ACC112 (cell line): ENCODE data around the gene NUDC.
A peak's percentile ranks its signal among the peaks of the same experiment; 100 is the strongest.
"Not testable (repeated sequence)": the region's sequence is repeated elsewhere in the genome, so short reads cannot be mapped to it uniquely, and the experiment has no call there.

ENCODE experiments used
- H2AFZ ChIP-seq: fragments of 200-600 bp; sonication (generic); one replicate; pipeline ENCODE4 v1.6.0; 2017; ENCODE audit warnings: antibody characterized with exemption, low read length; ENCODE audit not compliant: unreplicated experiment
- H3K27ac ChIP-seq: fragments of 200-600 bp; sonication (generic); 2 replicates; pipeline ENCODE4 v1.5.1; 2014; ENCODE audit warnings: low read depth, mild to moderate bottlenecking, antibody characterized with exemption, low read length, moderate library complexity
- H3K27me3 ChIP-seq: fragments of 200-600 bp; sonication (generic); 2 replicates; pipeline ENCODE4 v1.6.1; 2014; ENCODE audit warnings: mild to moderate bottlenecking, antibody characterized with exemption, low read length, moderate library complexity, mixed read lengths; ENCODE audit not compliant: insufficient read depth
- H3K36me3 ChIP-seq: fragments of 200-600 bp; sonication (generic); 2 replicates; pipeline ENCODE4 v1.6.1; 2016; ENCODE audit warnings: mild to moderate bottlenecking, antibody characterized with exemption, low read length, moderate library complexity, mixed read lengths; ENCODE audit not compliant: insufficient read depth
- H3K4me1 ChIP-seq: fragments of 200-600 bp; sonication (generic); one replicate; pipeline ENCODE4 v1.6.1; 2016; ENCODE audit warnings: low read length, mixed read lengths; ENCODE audit not compliant: insufficient read depth, unreplicated experiment, control insufficient read depth
- H3K4me3 ChIP-seq: fragments of 200-600 bp; sonication (generic); 2 replicates; pipeline ENCODE4 v1.5.1; 2014; ENCODE audit warnings: mild to moderate bottlenecking, low read depth, low read length
- H3K79me2 ChIP-seq: fragments of 200-600 bp; sonication (generic); one replicate; pipeline ENCODE4 v1.6.0; 2016; ENCODE audit warnings: low read length; ENCODE audit not compliant: control insufficient read depth, unreplicated experiment, insufficient read depth

NUDC gene

DNA sequence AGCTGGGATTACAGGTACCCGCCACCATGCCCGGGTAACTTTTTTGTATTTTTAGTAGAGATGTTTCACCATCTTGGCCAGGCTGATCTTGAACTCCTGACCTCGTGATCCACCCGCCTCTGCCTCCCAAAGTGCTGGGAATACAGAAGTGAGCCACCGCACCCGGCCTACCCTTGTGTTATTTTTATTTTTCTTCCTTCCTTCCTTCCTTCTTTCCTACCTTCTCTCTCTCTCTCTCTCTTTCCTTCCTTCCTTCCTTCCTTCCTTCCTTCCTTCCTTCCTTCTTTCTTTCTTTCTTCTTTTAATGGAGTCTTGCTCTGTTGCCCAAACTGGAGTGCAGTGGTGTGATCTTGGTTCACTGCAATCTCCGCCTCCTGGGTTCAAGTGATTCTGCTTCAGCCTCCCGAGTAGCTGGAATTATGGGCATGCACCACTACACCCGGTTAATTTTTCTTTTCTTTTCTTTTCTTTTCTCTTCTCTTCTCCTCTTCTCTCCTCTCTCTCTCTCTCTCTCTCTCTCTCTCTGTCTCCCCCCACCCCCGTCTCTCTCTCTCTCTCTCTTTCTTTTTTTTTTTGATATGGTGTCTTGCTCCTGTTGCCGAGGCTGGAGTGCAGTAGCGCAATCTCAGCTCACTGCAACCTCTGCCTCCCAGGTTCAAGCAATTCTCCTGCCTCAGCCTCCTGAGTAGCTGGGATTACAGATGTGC lies 68.0 kb downstream of the NUDC start:
- H3K27me3 ChIP-seq, H2AFZ ChIP-seq, H3K4me3 ChIP-seq, H3K27ac ChIP-seq, H3K36me3 ChIP-seq: not testable (repeated sequence)
- Histone ChIP-seq H3K4me1 (peaks cover 19% of the 10 kb centered on the region), H3K79me2 (peaks cover 11% of the 10 kb centered on the region)

DNA sequence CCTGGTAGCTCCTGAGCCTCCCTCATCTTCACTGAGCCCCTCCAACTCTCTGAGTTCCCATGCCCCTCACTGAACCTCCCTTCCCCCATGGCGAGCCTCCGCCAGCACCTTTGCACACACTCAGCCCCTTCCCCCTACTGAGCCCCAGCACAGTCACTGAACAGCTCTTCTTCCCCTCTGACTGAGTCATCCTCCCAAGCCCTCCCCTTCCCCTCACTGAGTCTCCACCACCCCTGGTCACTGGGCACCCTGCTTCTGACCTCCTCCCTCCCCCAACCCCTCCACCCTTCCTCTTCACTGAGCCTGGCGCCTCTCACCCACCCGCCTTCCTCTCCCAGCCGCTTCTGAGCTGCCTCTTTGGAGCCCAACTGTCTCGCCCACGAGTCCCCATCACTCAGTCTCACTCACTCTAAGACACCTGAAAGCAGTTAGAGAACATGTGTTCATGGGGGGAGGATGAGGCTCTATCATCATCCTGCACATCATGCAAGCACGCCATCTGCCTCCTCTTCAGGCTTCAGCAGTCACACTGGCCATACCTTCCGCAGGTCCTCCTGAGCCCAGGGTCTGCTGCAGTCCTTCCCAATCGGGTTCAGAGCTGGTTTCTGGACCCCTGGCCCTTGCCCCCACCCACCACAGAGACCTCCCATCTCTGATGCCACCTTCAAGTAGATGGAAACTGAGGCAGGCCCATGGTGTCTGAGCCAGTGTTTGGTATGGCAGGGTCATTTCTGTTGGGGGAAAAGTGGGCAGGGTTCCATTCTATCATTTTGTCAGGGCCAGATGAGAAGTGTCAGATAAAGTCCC lies 70.0 kb downstream of the NUDC start:
- no peak overlapping the region for H2AFZ ChIP-seq
- H3K27ac ChIP-seq: peak overlapping the region; percentile 32; the same call in 1 of the 2 replicates
- peaks cover 34% of the 10 kb centered on the region for H3K4me1 ChIP-seq
- H3K4me3 ChIP-seq: peak overlapping the region; percentile 12; the same call in 1 of the 2 replicates
- H3K36me3 ChIP-seq: no peaks in the 10 kb centered on the region
- H3K27me3 ChIP-seq: no peaks in the 10 kb centered on the region
- H3K79me2 ChIP-seq: peaks cover 27% of the 10 kb centered on the region

DNA sequence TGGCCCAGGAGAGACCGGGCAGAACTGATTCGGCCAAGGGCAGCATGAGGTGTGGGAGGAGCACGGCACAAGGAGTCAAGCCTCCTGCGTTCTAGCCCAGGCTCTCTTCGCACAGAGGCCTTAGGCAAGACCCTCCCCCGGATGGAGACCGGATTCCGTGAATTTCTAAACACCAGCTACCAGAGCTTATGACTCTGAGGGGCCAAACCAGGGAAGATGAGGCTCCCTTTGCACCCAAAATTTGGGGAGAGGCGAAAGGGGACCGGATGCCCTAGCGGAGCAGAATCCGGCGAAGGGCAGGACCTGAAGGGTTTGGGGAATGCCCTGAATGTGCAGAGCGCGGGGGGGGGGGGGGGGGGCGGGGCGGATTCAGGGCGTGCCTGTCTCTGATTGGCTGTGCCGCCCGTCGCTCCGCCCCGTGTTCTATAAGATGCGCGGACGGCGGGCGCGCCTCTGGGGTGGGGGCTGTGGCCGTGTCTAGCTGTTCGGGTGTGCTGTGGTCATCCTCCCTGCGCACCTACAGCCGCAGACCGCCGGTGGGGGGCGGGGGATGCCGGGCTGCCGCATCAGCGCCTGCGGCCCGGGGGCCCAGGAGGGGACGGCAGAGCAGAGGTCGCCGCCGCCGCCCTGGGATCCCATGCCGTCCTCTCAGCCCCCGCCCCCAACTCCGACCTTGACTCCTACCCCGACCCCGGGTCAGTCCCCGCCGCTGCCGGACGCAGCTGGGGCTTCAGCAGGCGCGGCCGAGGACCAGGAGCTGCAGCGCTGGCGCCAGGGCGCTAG lies 71.9 kb downstream of the NUDC start, which contains the start of gene TRNP1:
TRNP1 (plus strand) TSS at position 456 of the 783 bp plus-strand sequence; CDS start at position 551, 95 bp downstream.
- peaks cover 28% of the 10 kb centered on the region for H3K79me2 ChIP-seq
- H3K27me3 ChIP-seq: no peaks in the 10 kb centered on the region
- no peaks in the 10 kb centered on the region for H3K36me3 ChIP-seq
- H3K27ac ChIP-seq: no peak within 1 kb of the TSS
- peaks cover 51% of the 10 kb centered on the region for H3K4me1 ChIP-seq
- peak within 1 kb of the TSS; percentile 92 for H3K4me3 ChIP-seq
- H2AFZ ChIP-seq: peak within 1 kb of the TSS; percentile 73

DNA sequence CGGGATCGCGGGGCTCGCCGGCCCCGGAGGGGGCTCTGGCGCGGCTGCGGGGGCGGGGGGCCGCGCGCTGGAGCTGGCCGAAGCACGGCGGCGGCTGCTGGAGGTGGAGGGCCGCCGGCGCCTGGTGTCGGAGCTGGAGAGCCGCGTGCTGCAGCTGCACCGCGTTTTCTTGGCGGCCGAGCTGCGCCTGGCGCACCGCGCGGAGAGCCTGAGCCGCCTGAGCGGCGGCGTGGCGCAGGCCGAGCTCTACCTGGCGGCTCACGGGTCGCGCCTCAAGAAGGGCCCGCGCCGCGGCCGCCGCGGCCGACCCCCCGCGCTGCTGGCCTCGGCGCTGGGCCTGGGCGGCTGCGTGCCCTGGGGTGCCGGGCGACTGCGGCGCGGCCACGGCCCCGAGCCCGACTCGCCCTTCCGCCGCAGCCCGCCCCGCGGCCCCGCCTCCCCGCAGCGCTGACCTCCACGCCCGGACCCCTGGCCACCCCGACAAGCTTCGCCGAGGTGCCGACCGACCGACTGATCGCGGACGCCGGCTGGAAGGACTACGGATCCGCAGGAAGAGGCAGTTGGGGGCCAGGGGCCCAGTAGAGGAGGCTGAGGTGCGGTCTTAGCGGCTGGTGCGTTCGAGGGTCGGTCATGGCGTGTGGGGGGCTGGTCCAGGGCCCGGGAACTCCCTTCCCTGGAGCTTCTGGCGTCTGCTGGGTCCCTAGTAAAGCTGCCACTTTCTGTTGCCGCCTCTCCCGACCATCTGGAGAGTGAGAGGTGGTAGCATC lies 72.7 kb downstream of the NUDC start:
- Histone ChIP-seq H3K4me3 (peak overlapping the region; percentile 92), H3K27me3 (no peaks in the 10 kb centered on the region), H3K36me3 (no peaks in the 10 kb centered on the region), H3K27ac (no peak overlapping the region), H3K4me1 (peaks cover 59% of the 10 kb centered on the region), H2AFZ (peak overlapping the region; percentile 73), H3K79me2 (peaks cover 28% of the 10 kb centered on the region)

DNA sequence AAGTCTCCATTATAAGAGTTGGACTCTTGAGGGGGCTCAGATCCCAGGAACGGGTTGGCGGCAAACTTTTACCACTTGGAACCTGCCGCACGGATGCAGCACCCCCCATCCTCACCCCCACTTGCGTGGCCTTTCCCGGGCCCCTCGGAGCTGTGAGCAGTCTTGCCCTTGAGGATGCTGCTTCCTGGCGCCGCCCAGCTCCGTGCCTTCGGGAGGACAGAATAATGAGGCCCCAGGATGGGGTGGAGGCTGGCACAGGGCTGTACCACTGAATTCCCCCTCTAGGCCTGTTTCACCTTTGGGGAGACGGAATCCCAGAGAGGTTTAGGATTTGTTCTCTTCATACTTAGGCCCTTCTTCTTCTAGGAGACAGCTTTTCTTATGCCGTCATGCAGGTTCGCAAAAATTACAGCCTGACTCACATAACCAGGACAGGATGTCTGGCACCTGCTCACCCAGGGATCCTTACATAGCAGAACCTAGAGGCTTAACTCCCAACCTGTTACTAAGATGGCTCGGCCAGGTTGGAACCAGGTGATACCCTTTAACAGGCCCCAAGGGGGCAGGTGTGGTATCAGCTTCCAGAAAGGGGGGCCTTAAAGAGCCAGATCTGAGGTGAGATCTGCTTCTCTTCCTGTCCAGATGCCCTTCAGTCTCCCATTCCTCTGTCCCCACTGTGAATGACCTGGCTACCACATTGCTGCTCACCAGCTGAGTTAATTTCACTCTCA lies 73.4 kb downstream of the NUDC start:
- peaks cover 28% of the 10 kb centered on the region for H3K79me2 ChIP-seq
- peaks cover 67% of the 10 kb centered on the region for H3K4me1 ChIP-seq
- no peaks in the 10 kb centered on the region for H3K27me3 ChIP-seq
- H3K27ac ChIP-seq: no peak overlapping the region
- no peak overlapping the region for H2AFZ ChIP-seq
- peak overlapping the region; percentile 92 for H3K4me3 ChIP-seq
- no peaks in the 10 kb centered on the region for H3K36me3 ChIP-seq

DNA sequence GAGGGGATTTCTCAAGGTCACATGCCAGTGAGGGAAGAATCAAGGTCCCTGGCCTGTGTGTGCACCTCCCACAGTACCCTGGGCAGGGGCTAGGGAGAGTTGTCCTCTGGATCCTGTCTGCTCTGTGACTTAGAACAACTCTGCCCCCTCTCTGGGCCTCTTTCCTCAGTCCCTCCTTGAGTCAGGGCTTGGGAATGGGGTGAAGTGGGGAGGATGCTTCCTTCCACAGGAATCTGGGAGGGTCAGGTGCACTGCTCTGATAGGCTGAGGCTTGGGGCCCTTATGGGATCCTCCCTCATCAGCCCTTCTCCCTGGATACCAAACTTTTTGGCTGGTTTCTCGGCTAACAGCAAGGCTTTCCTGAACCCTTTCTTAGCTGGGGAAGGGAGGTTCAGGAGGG lies 74.5 kb downstream of the NUDC start:
- Histone ChIP-seq H3K36me3 (no peaks in the 10 kb centered on the region), H3K27ac (peak overlapping the region; percentile 2; the same call in 1 of the 2 replicates), H3K4me3 (peak overlapping the region; percentile 92), H3K4me1 (peaks cover 68% of the 10 kb centered on the region), H2AFZ (no peak overlapping the region), H3K27me3 (no peaks in the 10 kb centered on the region), H3K79me2 (peaks cover 28% of the 10 kb centered on the region)
